Cerebellar nuclear complex (tissue), 1 donor: Measurements from ENCODE around the gene MUC5B.

Experiments used
- DNase-seq, 2 experiments: peaks; one replicate each; lab custom pipeline; 2025; lab: John Stamatoyannopoulos, UW

The MUC5B gene

GRCh38 chr11:1220941-1221721 lies 1.7 kb upstream of the MUC5B start:
- DNase-seq, result no peak

DNA sequence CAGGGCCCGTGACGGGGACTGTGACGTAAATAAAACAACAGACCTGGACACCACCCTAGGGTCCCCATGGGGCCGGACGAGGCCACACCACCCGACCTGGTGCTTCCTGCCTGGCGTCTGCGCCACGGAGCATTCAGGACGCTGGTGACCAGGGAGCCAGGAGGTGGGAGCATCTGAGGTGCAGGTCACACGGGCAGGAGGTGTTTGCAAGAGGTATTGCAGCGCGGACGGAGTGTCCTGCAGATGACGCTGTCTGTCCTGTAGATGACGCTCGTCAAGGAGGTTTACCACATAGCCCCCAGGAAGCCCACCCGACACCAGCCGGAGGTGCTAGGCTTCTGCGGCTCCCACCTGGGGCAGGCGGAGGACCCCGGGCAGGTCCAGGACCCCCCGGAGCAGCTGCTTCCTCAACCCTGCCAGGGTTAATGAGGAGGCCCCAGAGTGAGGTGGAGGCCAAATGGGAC lies 986 bp upstream of the MUC5B start:
- no peak for DNase-seq

DNA sequence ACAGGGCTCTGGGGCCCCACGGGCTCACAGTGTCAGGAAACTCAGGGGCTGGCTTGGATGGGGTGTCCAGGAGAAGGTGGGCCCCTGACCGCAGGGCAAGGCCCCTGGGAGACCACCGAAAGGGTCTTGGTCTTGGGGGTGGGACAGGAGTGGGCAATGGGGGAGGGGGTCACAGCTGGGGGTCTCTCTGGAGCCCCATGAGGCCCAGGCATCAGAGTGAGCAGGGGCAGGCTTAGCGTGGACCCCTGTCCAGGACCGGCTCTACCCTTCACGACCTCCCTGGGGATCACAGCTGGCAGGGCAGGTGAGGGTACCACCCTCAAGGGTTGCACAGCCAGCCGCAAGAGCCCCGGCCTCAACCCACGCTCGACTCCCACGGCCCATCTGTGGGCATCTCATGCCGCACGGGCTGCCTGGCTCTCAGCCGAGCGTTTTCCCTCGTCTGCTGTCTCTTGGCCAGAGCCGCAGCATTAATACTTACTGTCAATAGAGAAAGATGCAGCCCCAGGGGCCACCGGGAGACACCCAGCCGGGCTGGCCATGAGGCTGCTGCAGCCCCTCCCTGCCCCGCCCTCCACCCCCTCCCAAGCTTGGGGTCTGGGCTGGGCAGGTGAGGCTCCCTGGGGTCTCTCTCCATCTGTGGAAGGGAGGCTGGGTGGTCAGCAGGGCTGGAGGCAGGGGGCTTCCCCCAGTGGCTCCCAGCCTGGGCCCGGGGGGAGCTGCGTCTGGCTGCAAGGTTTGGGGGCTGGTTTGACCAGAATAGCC lies 662 bp downstream of the MUC5B start:
- DNase-seq, result no peak

- DNase-seq, result no peak
These were observed 1.2 kb downstream of the MUC5B start for GRCh38 chr11:1224111-1224490.

GRCh38 chr11:1224491-1225385 lies 1.9 kb downstream of the MUC5B start:
- DNase-seq, result no peak

GRCh38 chr11:1225386-1226225 lies 2.7 kb downstream of the MUC5B start:
- no peak for DNase-seq

- DNase-seq, result no peak
These were observed 3.5 kb downstream of the MUC5B start for GRCh38 chr11:1226226-1226985.

DNA sequence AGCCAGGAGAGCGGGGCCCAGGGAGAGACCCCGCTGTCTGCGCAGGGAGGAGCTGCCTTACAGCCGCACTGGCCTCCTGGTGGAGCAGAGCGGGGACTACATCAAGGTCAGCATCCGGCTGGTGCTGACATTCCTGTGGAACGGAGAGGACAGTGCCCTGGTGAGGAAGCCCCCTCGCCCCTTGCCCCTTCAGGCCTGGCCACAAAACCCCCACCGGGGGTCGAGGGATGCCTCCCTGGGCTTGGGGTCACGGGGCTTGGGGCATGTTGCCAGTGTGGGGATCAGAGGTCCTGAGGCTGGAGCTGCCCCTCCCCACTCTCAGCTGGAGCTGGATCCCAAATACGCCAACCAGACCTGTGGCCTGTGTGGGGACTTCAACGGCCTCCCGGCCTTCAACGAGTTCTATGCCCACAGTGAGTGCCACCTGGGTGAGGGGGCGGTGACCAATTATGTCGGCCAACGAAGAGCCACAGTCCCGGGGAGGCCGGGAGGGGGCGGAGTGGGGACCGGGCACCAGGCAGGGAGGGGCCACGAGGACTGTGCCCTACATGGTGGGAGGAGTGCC lies 4.2 kb downstream of the MUC5B start:
- DNase-seq, result no peak

GRCh38 chr11:1227551-1228100 lies 4.8 kb downstream of the MUC5B start:
- no peak for DNase-seq

GRCh38 chr11:1228101-1228821 lies 5.4 kb downstream of the MUC5B start:
- no peak for DNase-seq

DNA sequence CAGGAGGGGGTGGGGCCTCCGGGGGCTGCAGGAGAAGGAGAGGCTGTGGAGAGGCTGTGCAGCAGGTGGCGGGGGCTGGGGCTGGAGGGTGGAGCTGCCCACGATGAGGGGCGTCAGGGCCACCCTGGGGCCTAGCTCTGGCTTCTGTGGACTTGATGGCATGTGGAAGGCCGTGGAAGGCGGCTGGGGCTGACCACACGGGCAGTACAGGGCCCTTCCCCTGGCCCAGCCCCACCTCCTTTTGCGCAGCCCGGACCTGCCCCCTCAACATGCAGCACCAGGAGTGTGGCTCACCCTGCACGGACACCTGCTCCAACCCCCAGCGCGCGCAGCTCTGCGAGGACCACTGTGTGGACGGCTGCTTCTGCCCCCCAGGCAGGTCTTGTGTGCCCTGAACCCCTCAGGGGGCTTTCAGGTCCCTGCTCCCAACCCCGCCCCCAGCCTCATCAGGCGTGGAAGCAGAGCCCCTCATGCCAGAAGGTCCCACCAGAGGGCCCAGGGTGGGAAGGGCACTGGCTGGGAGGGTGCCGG lies 6.1 kb downstream of the MUC5B start:
- DNase-seq, result no peak

- no peak for DNase-seq
These were observed 6.7 kb downstream of the MUC5B start for GRCh38 chr11:1229471-1230120.

GRCh38 chr11:1230121-1230455 lies 7.2 kb downstream of the MUC5B start:
- no peak for DNase-seq

- DNase-seq, result no peak
These were observed 7.9 kb downstream of the MUC5B start for GRCh38 chr11:1230456-1231395.

- DNase-seq, result no peak
These were observed 8.6 kb downstream of the MUC5B start for GRCh38 chr11:1231396-1232020.

DNA sequence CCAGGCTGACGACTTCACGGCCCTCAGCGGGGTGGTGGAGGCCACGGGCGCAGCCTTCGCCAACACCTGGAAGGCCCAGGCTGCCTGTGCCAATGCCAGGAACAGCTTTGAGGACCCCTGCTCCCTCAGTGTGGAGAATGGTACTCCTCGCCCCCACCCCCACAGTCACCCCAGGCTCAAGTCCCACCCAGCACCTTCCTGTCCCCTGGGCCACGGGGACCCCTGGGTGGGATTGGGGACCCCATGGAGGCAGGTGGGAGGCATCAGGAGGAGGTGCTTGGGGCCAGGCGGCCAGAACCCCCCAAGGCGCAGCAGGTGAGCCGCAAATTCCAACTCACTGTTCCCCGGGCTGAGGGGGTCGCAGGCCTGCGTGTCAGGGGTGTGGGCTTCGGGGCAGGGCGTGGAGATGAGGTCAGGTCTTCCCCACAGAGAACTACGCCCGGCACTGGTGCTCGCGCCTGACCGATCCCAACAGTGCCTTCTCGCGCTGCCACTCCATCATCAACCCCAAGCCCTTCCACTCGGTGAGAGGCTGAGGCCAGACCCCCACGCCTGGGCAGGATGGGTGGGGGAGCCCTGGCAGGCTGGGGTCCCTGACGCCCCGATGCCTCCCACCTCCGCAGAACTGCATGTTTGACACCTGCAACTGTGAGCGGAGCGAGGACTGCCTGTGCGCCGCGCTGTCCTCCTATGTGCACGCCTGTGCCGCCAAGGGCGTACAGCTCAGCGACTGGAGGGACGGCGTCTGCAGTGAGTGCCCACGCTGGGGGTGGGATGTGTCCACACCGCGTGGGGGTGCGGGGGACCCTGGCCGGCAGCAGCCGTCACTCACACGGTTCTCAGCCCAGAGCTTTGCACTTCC lies 9.4 kb downstream of the MUC5B start:
- DNase-seq, result no peak
